ENCODE data around the gene JAKMIP1. TPM values are rescaled to one million over a fixed set of nuclear protein-coding genes. Genes with fewer than 3 reads are reported as not detected.

Gene JAKMIP1
- total and polyA plus RNA-seq, 9 donors = 0.33 to 1.00 (median 0.56) TPM; not detected in 1

GRCh38 chr4:6017030-6017429, 183.3 kb downstream of the JAKMIP1 start:
- no peak overlapping the region for H3K4me3 ChIP-seq
- 72 to 75% (median 74%) methylated on average over 10 of the region's 10 CpGs for WGBS, 3 donors
- no peak for DNase-seq
- H3K4me1 ChIP-seq (ENCODE audit: insufficient read depth) = no peaks in the 10 kb centered on the region
- no peaks in the 10 kb centered on the region for H3K27me3 ChIP-seq
- H3K36me3 ChIP-seq = no peaks in the 10 kb centered on the region
- intact Hi-C loops (cut with DNase I) = no loop called here
- no peaks in the 10 kb centered on the region for H3K9me3 ChIP-seq
- TF ChIP-seq POLR2A (IDR thresholded peaks at IDR 0.05) (no peak), EP300 (IDR thresholded peaks at IDR 0.05) (no peak)
- TF ChIP-seq, protein P1, sequence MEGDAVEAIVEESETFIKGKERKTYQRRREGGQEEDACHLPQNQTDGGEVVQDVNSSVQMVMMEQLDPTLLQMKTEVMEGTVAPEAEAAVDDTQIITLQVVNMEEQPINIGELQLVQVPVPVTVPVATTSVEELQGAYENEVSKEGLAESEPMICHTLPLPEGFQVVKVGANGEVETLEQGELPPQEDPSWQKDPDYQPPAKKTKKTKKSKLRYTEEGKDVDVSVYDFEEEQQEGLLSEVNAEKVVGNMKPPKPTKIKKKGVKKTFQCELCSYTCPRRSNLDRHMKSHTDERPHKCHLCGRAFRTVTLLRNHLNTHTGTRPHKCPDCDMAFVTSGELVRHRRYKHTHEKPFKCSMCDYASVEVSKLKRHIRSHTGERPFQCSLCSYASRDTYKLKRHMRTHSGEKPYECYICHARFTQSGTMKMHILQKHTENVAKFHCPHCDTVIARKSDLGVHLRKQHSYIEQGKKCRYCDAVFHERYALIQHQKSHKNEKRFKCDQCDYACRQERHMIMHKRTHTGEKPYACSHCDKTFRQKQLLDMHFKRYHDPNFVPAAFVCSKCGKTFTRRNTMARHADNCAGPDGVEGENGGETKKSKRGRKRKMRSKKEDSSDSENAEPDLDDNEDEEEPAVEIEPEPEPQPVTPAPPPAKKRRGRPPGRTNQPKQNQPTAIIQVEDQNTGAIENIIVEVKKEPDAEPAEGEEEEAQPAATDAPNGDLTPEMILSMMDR (IDR thresholded peaks at IDR 0.05) = no peak
- no peak overlapping the region for H3K27ac ChIP-seq

DNA sequence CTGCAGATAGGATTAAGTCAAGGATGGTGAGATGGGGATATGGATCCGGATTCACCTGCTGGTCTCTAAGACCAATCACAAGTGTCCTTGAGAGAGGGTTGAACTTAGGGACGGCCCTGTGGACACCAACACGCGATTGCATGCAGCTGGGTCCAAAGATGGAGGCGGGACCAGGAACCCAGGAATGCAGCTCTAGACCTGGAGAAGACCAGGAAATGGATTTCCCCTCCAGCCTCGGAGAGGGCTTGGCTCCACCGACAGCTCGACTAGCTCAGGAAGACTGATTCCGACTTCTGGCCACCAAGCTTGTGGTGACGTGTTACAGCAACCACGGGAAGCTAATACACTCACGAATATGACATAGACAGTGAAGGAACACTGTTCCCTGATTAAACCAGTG, 186.8 kb downstream of the JAKMIP1 start:
- 85 to 88% (median 85%) methylated on average over 12 of the region's 12 CpGs for WGBS, 3 donors
- Histone ChIP-seq H3K4me1 (ENCODE audit: insufficient read depth) (peaks cover 4% of the 10 kb centered on the region), H3K9me3 (no peaks in the 10 kb centered on the region), H3K27ac (no peak overlapping the region), H3K4me3 (no peak overlapping the region), H3K27me3 (no peaks in the 10 kb centered on the region), H3K36me3 (no peaks in the 10 kb centered on the region)
- no peak for DNase-seq
- TF ChIP-seq, protein P1 (IDR thresholded peaks at IDR 0.05) = no peak
- no peak for TF ChIP-seq POLR2A (IDR thresholded peaks at IDR 0.05)
- no peak for TF ChIP-seq EP300 (IDR thresholded peaks at IDR 0.05)
- intact Hi-C loops (cut with DNase I) = no loop called here

GRCh38 chr4:6012200-6012599, 188.1 kb downstream of the JAKMIP1 start:
- TF ChIP-seq, protein P1 (IDR thresholded peaks at IDR 0.05) = no peak
- TF ChIP-seq POLR2A (IDR thresholded peaks at IDR 0.05) (no peak), EP300 (IDR thresholded peaks at IDR 0.05) (no peak)
- no peak overlapping the region for H3K27ac ChIP-seq
- no peak for DNase-seq
- no peaks in the 10 kb centered on the region for H3K36me3 ChIP-seq
- H3K27me3 ChIP-seq = no peaks in the 10 kb centered on the region
- H3K4me1 ChIP-seq (ENCODE audit: insufficient read depth) = peaks cover 4% of the 10 kb centered on the region
- H3K4me3 ChIP-seq = no peak overlapping the region
- intact Hi-C loops (cut with DNase I) = no loop called here
- H3K9me3 ChIP-seq = no peaks in the 10 kb centered on the region
- WGBS, 3 donors = 62 to 70% (median 66%) methylated on average over 5 of the region's 5 CpGs

DNA sequence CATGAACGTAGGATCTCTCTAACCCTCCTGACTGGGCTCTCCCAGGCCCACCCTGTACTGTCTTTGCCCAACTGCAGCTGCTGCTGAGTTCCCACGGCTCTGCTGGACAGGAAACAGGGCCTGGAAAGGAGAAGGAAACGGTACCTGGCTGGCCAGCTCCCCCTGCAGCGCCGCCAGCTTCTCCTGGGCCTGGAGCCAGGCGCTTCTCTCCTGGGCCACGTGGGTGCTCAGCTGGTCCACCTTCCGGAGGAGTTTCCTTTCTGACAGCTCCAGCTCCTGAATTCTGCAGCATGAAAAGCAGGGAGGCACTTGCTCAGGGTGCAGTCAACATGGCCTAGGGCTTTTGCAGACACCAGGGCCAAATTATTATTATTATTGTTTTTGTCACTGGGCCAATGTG, 188.7 kb downstream of the JAKMIP1 start:
- 0 to 7% (median 1%) methylated on average over 8 of the region's 8 CpGs for WGBS, 3 donors
- Histone ChIP-seq H3K4me3 (no peak overlapping the region), H3K27me3 (no peaks in the 10 kb centered on the region), H3K27ac (no peak overlapping the region), H3K9me3 (no peaks in the 10 kb centered on the region), H3K4me1 (ENCODE audit: insufficient read depth) (peaks cover 4% of the 10 kb centered on the region), H3K36me3 (no peaks in the 10 kb centered on the region)
- TF ChIP-seq EP300 (IDR thresholded peaks at IDR 0.05) (no peak), POLR2A (IDR thresholded peaks at IDR 0.05) (no peak)
- TF ChIP-seq, protein P1 (IDR thresholded peaks at IDR 0.05) = no peak
- intact Hi-C loops (cut with DNase I) = no loop called here
- peak in 2 of 5 donors; percentile 32 to 40 for DNase-seq
